Measurements from ENCODE around the gene AGRN.

Gene AGRN

GRCh38 chr1:1020000-1020404 lies at the start of gene AGRN:
Gene AGRN, plus strand, starts transcription at chr1:1020120. Its CDS starts 53 bp downstream, at chr1:1020173.
- Histone ChIP-seq H3K36me3 (ENCODE audit: control insufficient read depth in 2 of 2, insufficient read depth in 2 of 2, low read length in 2 of 2) (no peaks in the 10 kb centered on the region), H3K27ac (ENCODE audit: low read depth in 2 of 2, low read length in 2 of 2) (peak within 1 kb of the TSS; percentile 67), H3K4me1 (ENCODE audit: control insufficient read depth in 2 of 2, insufficient read depth in 2 of 2, low read length in 2 of 2) (peaks cover 3 to 8% of the 10 kb centered on the region in 2 donors), H3K4me3 (ENCODE audit: low read length in 2 of 2) (peak within 1 kb of the TSS; percentile 65 to 66), H3K9ac (ENCODE audit: low read depth in 1 of 2, low read length in 2 of 2) (peak within 1 kb of the TSS in 1 of 2 donors; percentile 60), H3K9me3 (ENCODE audit: control insufficient read depth in 2 of 2, low read length in 2 of 2) (no peaks in the 10 kb centered on the region), H3K27me3 (ENCODE audit: control insufficient read depth in 2 of 2, insufficient read depth in 2 of 2, low read length in 2 of 2) (no peaks in the 10 kb centered on the region)

GRCh38 chr1:970242-970972 lies 49.5 kb upstream of the AGRN start:
- peaks cover 6 to 9% of the 10 kb centered on the region in 2 donors for H3K4me1 ChIP-seq (ENCODE audit: control insufficient read depth in 2 of 2, insufficient read depth in 2 of 2, low read length in 2 of 2)
- peaks cover 10 to 20% of the 10 kb centered on the region in 2 donors for H3K27me3 ChIP-seq (ENCODE audit: control insufficient read depth in 2 of 2, insufficient read depth in 2 of 2, low read length in 2 of 2)
- no peak overlapping the region for H3K27ac ChIP-seq (ENCODE audit: low read depth in 2 of 2, low read length in 2 of 2)
- no peaks in the 10 kb centered on the region for H3K9me3 ChIP-seq (ENCODE audit: control insufficient read depth in 2 of 2, low read length in 2 of 2)
- H3K9ac ChIP-seq (ENCODE audit: low read depth in 1 of 2, low read length in 2 of 2), result no peak overlapping the region
- H3K4me3 ChIP-seq (ENCODE audit: low read length in 2 of 2), result no peak overlapping the region
- no peaks in the 10 kb centered on the region for H3K36me3 ChIP-seq (ENCODE audit: control insufficient read depth in 2 of 2, insufficient read depth in 2 of 2, low read length in 2 of 2)

- H3K27ac ChIP-seq (ENCODE audit: low read depth in 2 of 2, low read length in 2 of 2), result no peak overlapping the region
- peaks cover 8 to 13% of the 10 kb centered on the region in 2 donors for H3K4me1 ChIP-seq (ENCODE audit: control insufficient read depth in 2 of 2, insufficient read depth in 2 of 2, low read length in 2 of 2)
- H3K9ac ChIP-seq (ENCODE audit: low read depth in 1 of 2, low read length in 2 of 2), result no peak overlapping the region
- no peaks in the 10 kb centered on the region for H3K36me3 ChIP-seq (ENCODE audit: control insufficient read depth in 2 of 2, insufficient read depth in 2 of 2, low read length in 2 of 2)
- H3K27me3 ChIP-seq (ENCODE audit: control insufficient read depth in 2 of 2, insufficient read depth in 2 of 2, low read length in 2 of 2), result peaks cover 10 to 20% of the 10 kb centered on the region in 2 donors
- H3K4me3 ChIP-seq (ENCODE audit: low read length in 2 of 2), result no peak overlapping the region
- no peaks in the 10 kb centered on the region for H3K9me3 ChIP-seq (ENCODE audit: control insufficient read depth in 2 of 2, low read length in 2 of 2)
Observed at GRCh38 chr1:970973-971730, 48.8 kb upstream of the AGRN start.

GRCh38 chr1:971751-972506 lies 48.0 kb upstream of the AGRN start:
- no peaks in the 10 kb centered on the region for H3K36me3 ChIP-seq (ENCODE audit: control insufficient read depth in 2 of 2, insufficient read depth in 2 of 2, low read length in 2 of 2)
- H3K9ac ChIP-seq (ENCODE audit: low read depth in 1 of 2, low read length in 2 of 2), result no peak overlapping the region
- H3K9me3 ChIP-seq (ENCODE audit: control insufficient read depth in 2 of 2, low read length in 2 of 2), result no peaks in the 10 kb centered on the region
- peaks cover 10 to 20% of the 10 kb centered on the region in 2 donors for H3K27me3 ChIP-seq (ENCODE audit: control insufficient read depth in 2 of 2, insufficient read depth in 2 of 2, low read length in 2 of 2)
- H3K27ac ChIP-seq (ENCODE audit: low read depth in 2 of 2, low read length in 2 of 2), result no peak overlapping the region
- no peak overlapping the region for H3K4me3 ChIP-seq (ENCODE audit: low read length in 2 of 2)
- peaks cover 7 to 11% of the 10 kb centered on the region in 2 donors for H3K4me1 ChIP-seq (ENCODE audit: control insufficient read depth in 2 of 2, insufficient read depth in 2 of 2, low read length in 2 of 2)

GRCh38 chr1:972726-973458 lies 47.0 kb upstream of the AGRN start:
- Histone ChIP-seq H3K27ac (ENCODE audit: low read depth in 2 of 2, low read length in 2 of 2) (no peak overlapping the region), H3K9me3 (ENCODE audit: control insufficient read depth in 2 of 2, low read length in 2 of 2) (no peaks in the 10 kb centered on the region), H3K36me3 (ENCODE audit: control insufficient read depth in 2 of 2, insufficient read depth in 2 of 2, low read length in 2 of 2) (no peaks in the 10 kb centered on the region), H3K9ac (ENCODE audit: low read depth in 1 of 2, low read length in 2 of 2) (no peak overlapping the region), H3K4me1 (ENCODE audit: control insufficient read depth in 2 of 2, insufficient read depth in 2 of 2, low read length in 2 of 2) (peaks cover 6% of the 10 kb centered on the region in 2 donors), H3K4me3 (ENCODE audit: low read length in 2 of 2) (no peak overlapping the region), H3K27me3 (ENCODE audit: control insufficient read depth in 2 of 2, insufficient read depth in 2 of 2, low read length in 2 of 2) (peaks cover 7 to 20% of the 10 kb centered on the region in 2 donors)

GRCh38 chr1:973459-974292 lies 46.2 kb upstream of the AGRN start:
- peaks cover 7 to 12% of the 10 kb centered on the region in 2 donors for H3K27me3 ChIP-seq (ENCODE audit: control insufficient read depth in 2 of 2, insufficient read depth in 2 of 2, low read length in 2 of 2)
- no peaks in the 10 kb centered on the region for H3K9me3 ChIP-seq (ENCODE audit: control insufficient read depth in 2 of 2, low read length in 2 of 2)
- H3K36me3 ChIP-seq (ENCODE audit: control insufficient read depth in 2 of 2, insufficient read depth in 2 of 2, low read length in 2 of 2), result no peaks in the 10 kb centered on the region
- H3K9ac ChIP-seq (ENCODE audit: low read depth in 1 of 2, low read length in 2 of 2), result no peak overlapping the region
- no peak overlapping the region for H3K27ac ChIP-seq (ENCODE audit: low read depth in 2 of 2, low read length in 2 of 2)
- H3K4me3 ChIP-seq (ENCODE audit: low read length in 2 of 2), result no peak overlapping the region
- H3K4me1 ChIP-seq (ENCODE audit: control insufficient read depth in 2 of 2, insufficient read depth in 2 of 2, low read length in 2 of 2), result peaks cover 6% of the 10 kb centered on the region in 2 donors

GRCh38 chr1:974293-974640 lies 45.7 kb upstream of the AGRN start:
- Histone ChIP-seq H3K9ac (ENCODE audit: low read depth in 1 of 2, low read length in 2 of 2) (no peak overlapping the region), H3K27ac (ENCODE audit: low read depth in 2 of 2, low read length in 2 of 2) (no peak overlapping the region), H3K9me3 (ENCODE audit: control insufficient read depth in 2 of 2, low read length in 2 of 2) (no peaks in the 10 kb centered on the region), H3K36me3 (ENCODE audit: control insufficient read depth in 2 of 2, insufficient read depth in 2 of 2, low read length in 2 of 2) (no peaks in the 10 kb centered on the region), H3K4me1 (ENCODE audit: control insufficient read depth in 2 of 2, insufficient read depth in 2 of 2, low read length in 2 of 2) (peaks cover 6% of the 10 kb centered on the region in 2 donors), H3K4me3 (ENCODE audit: low read length in 2 of 2) (no peak overlapping the region), H3K27me3 (ENCODE audit: control insufficient read depth in 2 of 2, insufficient read depth in 2 of 2, low read length in 2 of 2) (peaks cover 6 to 7% of the 10 kb centered on the region in 2 donors)

GRCh38 chr1:974687-975328 lies 45.1 kb upstream of the AGRN start:
- H3K27me3 ChIP-seq (ENCODE audit: control insufficient read depth in 2 of 2, insufficient read depth in 2 of 2, low read length in 2 of 2), result peaks cover 2 to 11% of the 10 kb centered on the region in 2 donors
- no peak overlapping the region for H3K4me3 ChIP-seq (ENCODE audit: low read length in 2 of 2)
- H3K36me3 ChIP-seq (ENCODE audit: control insufficient read depth in 2 of 2, insufficient read depth in 2 of 2, low read length in 2 of 2), result no peaks in the 10 kb centered on the region
- peaks cover 6% of the 10 kb centered on the region in 2 donors for H3K4me1 ChIP-seq (ENCODE audit: control insufficient read depth in 2 of 2, insufficient read depth in 2 of 2, low read length in 2 of 2)
- no peaks in the 10 kb centered on the region for H3K9me3 ChIP-seq (ENCODE audit: control insufficient read depth in 2 of 2, low read length in 2 of 2)
- no peak overlapping the region for H3K27ac ChIP-seq (ENCODE audit: low read depth in 2 of 2, low read length in 2 of 2)
- no peak overlapping the region for H3K9ac ChIP-seq (ENCODE audit: low read depth in 1 of 2, low read length in 2 of 2)

GRCh38 chr1:975365-975764 lies 44.6 kb upstream of the AGRN start:
- H3K9ac ChIP-seq (ENCODE audit: low read depth in 1 of 2, low read length in 2 of 2), result no peak overlapping the region
- H3K9me3 ChIP-seq (ENCODE audit: control insufficient read depth in 2 of 2, low read length in 2 of 2), result no peaks in the 10 kb centered on the region
- H3K27ac ChIP-seq (ENCODE audit: low read depth in 2 of 2, low read length in 2 of 2), result no peak overlapping the region
- peaks cover under 1 to 13% of the 10 kb centered on the region in 2 donors for H3K27me3 ChIP-seq (ENCODE audit: control insufficient read depth in 2 of 2, insufficient read depth in 2 of 2, low read length in 2 of 2)
- H3K4me3 ChIP-seq (ENCODE audit: low read length in 2 of 2), result no peak overlapping the region
- peaks cover 6% of the 10 kb centered on the region in 2 donors for H3K4me1 ChIP-seq (ENCODE audit: control insufficient read depth in 2 of 2, insufficient read depth in 2 of 2, low read length in 2 of 2)
- no peaks in the 10 kb centered on the region for H3K36me3 ChIP-seq (ENCODE audit: control insufficient read depth in 2 of 2, insufficient read depth in 2 of 2, low read length in 2 of 2)

All from mucosa of rectum (tissue), 2 donors.